ENCODE results near the gene STAG2.

DNA sequence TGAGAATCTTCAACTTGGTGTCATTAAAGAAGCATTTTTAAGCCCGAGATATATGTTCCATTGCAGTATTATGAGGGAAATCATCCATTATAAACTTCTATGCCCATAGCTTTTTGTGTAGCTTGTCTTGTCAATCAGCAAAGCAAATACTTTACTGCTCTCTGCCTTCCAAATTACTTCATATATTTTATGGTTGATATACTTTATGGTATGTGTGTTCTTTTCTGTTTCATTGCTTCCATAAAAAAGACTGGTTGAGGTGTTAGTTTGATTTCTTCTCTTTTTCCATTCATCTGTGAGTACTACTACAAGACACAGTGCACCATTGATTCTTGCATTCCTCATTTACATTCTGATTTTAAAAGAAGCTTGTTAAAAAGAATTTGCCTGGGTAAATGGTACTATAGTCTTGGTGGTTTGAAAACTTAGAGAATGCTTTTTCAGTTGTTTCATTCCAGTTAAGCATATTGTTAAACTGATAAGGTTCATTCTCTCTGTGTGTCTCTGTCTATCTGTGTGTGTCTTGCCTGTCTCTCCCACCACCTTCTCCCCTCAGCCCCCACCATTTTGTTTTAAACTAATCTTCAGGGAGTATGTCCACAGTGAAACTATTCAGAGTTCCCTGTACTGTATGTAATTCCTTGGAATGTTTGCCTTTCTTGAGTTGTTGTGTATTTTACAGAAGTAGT is 27.1 kb downstream of the STAG2 start:
- no peak for TF ChIP-seq CTCF (IDR thresholded peaks at IDR 0.05)
- no peak for TF ChIP-seq POLR2A (IDR thresholded peaks at IDR 0.05)
- no peak for TF ChIP-seq EP300 (IDR thresholded peaks at IDR 0.05)
- no peak for TF ChIP-seq POLR2AphosphoS5 (IDR thresholded peaks at IDR 0.05)
